Thoracic aorta (tissue), 2 donors: ENCODE data around the gene ADAMTSL4. TPM values are rescaled to one million over a fixed set of nuclear protein-coding genes. Genes with fewer than 3 reads are reported as not detected.

Experiments
- ATAC-seq: fragments of 150-250 bp; one replicate; pipeline ENCODE4 v1.8.0; 2017; ENCODE audit warnings: low read depth; ENCODE audit not compliant: insufficient number of reproducible peaks, low FRiP score
- DNase-seq: peaks from one replicate; pipeline ENCODE4 v3.0.0-alpha.2; 2020; ENCODE audit warnings: low spot score
- H3K27ac ChIP-seq, 2 donors: fragments of 200-600 bp; sonication (generic); 1 replicate in 1 of 2; 2 replicates in 1 of 2; pipeline ENCODE4 v1.5.1; 2016; ENCODE audit warnings: mild to moderate bottlenecking in 2 of 2, moderate library complexity in 2 of 2
- H3K27me3 ChIP-seq: fragments of 200-600 bp; sonication (generic); replicated peaks from 2 replicates; pipeline ENCODE4 v1.6.0; 2016; ENCODE audit warnings: mild to moderate bottlenecking; ENCODE audit not compliant: insufficient read depth
- H3K36me3 ChIP-seq: fragments of 200-600 bp; sonication (generic); one replicate; pipeline ENCODE4 v1.5.1; 2016
- H3K4me1 ChIP-seq, 2 donors: fragments of 200-600 bp; sonication (generic); 1 replicate in 1 of 2; 2 replicates in 1 of 2; pipeline versions ENCODE4 v1.5.1 to v1.6.0; 2016; ENCODE audit warnings: low read depth in 2 of 2, mild to moderate bottlenecking in 1 of 2; ENCODE audit not compliant: control insufficient read depth in 1 of 2
- H3K4me3 ChIP-seq: fragments of 200-600 bp; sonication (generic); 2 replicates; pipeline ENCODE4 v1.5.1; 2016; ENCODE audit warnings: mild to moderate bottlenecking
- H3K9me3 ChIP-seq: fragments of 200-600 bp; sonication (generic); 2 replicates; pipeline ENCODE4 v1.5.1; 2016
- total RNA-seq, 2 donors: library from RNA; depleted of rRNA; stranded (reverse); fragments of >200 nt; gene quantifications; one replicate each; pipeline versions ENCODE4 v1.1.0 to v1.2.3, GENCODE V29; 2016
- TF ChIP-seq, protein P1 (sequence below): fragments of 200-600 bp; sonication (generic); IDR thresholded peaks from one replicate; pipeline ENCODE4 v1.5.1; 2019; ENCODE audit warnings: antibody characterized with exemption

Gene ADAMTSL4
- total RNA-seq, 2 donors from 2014 or later = 28.4 to 45.1 TPM

DNA sequence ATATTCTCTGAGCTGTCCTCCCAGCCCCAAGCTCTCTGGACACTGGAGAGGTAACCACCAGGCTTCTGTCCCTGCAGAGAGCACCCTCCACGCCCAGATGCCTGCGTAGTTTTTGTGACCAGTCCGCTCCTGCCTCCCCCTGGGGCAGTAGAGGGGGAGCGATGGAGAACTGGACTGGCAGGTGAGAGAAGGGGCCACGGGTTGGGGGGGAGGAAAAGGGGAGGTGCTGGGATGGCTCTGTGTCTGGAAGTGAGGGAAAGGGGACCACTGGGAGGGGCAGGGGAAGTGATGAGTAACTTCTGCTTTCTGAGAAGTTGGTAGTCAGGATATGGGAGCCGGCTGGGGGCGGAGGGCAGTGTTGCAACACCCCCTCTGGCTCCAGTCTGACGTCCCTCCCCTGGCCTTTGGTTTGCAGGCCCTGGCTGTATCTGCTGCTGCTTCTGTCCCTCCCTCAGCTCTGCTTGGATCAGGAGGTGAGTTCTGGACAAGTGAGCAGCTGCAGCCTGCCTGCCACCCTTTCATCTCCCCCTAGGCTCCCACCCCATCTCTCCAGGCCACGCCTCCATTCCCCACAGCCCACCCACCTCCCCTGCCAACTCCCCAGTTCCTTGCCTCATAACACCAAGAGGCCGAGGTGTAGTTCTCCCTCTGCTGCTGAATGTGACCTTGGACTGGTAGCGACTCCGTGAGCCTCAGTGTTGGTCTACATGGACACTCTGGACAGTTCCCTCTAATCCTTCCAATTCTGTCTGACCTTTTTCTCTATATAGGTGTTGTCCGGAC lies 3.1 kb downstream of the ADAMTSL4 start:
- DNase-seq (peak; percentile 89), ATAC-seq (peak; percentile 53)
- peaks cover 31 to 53% of the 10 kb centered on the region in 2 donors for H3K4me1 ChIP-seq
- H3K27me3 ChIP-seq = no peaks in the 10 kb centered on the region
- TF ChIP-seq, protein P1, sequence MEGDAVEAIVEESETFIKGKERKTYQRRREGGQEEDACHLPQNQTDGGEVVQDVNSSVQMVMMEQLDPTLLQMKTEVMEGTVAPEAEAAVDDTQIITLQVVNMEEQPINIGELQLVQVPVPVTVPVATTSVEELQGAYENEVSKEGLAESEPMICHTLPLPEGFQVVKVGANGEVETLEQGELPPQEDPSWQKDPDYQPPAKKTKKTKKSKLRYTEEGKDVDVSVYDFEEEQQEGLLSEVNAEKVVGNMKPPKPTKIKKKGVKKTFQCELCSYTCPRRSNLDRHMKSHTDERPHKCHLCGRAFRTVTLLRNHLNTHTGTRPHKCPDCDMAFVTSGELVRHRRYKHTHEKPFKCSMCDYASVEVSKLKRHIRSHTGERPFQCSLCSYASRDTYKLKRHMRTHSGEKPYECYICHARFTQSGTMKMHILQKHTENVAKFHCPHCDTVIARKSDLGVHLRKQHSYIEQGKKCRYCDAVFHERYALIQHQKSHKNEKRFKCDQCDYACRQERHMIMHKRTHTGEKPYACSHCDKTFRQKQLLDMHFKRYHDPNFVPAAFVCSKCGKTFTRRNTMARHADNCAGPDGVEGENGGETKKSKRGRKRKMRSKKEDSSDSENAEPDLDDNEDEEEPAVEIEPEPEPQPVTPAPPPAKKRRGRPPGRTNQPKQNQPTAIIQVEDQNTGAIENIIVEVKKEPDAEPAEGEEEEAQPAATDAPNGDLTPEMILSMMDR = no peak
- peak overlapping the region; percentile 28 for H3K4me3 ChIP-seq
- H3K27ac ChIP-seq = peak overlapping the region; percentile 79 to 88
- H3K36me3 ChIP-seq = peaks cover 4% of the 10 kb centered on the region
- H3K9me3 ChIP-seq = no peaks in the 10 kb centered on the region

DNA sequence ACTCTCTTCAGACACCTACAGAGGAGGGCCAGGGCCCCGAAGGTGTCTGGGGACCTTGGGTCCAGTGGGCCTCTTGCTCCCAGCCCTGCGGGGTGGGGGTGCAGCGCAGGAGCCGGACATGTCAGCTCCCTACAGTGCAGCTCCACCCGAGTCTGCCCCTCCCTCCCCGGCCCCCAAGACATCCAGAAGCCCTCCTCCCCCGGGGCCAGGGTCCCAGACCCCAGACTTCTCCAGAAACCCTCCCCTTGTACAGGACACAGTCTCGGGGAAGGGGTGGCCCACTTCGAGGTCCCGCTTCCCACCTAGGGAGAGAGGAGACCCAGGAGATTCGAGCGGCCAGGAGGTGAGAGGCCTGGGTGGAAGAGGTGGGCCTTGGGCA lies 3.7 kb downstream of the ADAMTSL4 start:
- Histone ChIP-seq H3K27me3 (no peaks in the 10 kb centered on the region), H3K9me3 (no peaks in the 10 kb centered on the region), H3K4me3 (peak overlapping the region; percentile 28), H3K27ac (peak overlapping the region; percentile 25 to 88), H3K4me1 (peaks cover 31 to 55% of the 10 kb centered on the region in 2 donors), H3K36me3 (peaks cover 4% of the 10 kb centered on the region)
- TF ChIP-seq, protein P1 = no peak
- ATAC-seq (no peak), DNase-seq (no peak)

DNA sequence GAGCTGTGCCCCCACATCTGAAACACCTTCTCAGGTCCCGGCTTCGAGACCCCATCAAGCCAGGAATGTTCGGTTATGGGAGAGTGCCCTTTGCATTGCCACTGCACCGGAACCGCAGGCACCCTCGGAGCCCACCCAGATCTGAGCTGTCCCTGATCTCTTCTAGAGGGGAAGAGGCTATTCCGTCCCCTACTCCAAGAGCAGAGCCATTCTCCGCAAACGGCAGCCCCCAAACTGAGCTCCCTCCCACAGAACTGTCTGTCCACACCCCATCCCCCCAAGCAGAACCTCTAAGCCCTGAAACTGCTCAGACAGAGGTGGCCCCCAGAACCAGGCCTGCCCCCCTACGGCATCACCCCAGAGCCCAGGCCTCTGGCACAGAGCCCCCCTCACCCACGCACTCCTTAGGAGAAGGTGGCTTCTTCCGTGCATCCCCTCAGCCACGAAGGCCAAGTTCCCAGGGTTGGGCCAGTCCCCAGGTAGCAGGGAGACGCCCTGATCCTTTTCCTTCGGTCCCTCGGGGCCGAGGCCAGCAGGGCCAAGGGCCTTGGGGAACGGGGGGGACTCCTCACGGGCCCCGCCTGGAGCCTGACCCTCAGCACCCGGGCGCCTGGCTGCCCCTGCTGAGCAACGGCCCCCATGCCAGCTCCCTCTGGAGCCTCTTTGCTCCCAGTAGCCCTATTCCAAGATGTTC lies 4.3 kb downstream of the ADAMTSL4 start:
- peaks cover 34 to 62% of the 10 kb centered on the region in 2 donors for H3K4me1 ChIP-seq

DNA sequence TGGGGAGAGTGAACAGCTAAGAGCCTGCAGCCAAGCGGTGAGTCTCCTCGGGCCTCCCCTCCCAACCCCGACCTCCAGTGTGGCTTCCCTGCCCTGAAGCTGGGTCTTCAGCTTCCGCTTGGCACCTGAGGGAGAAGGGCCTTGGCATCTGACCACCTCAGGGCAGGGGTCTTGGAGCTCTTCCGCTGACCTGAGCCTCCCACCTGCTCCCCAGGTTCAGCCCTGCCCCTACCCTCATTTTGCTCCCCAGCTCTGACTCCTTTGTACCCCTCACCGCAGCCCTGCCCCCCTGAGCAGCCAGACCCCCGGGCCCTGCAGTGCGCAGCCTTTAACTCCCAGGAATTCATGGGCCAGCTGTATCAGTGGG lies 4.9 kb downstream of the ADAMTSL4 start:
- Histone ChIP-seq H3K4me1 (peaks cover 39 to 67% of the 10 kb centered on the region in 2 donors), H3K27ac (peak overlapping the region; percentile 25 to 88), H3K36me3 (peaks cover 4% of the 10 kb centered on the region), H3K4me3 (no peak overlapping the region), H3K27me3 (no peaks in the 10 kb centered on the region), H3K9me3 (no peaks in the 10 kb centered on the region)
- TF ChIP-seq, protein P1 = no peak
- ATAC-seq = no peak
- no peak for DNase-seq

More for the DNA sequence above, 4.3 kb downstream of the ADAMTSL4 start:
- ATAC-seq (no peak), DNase-seq (no peak)
- no peak overlapping the region for H3K4me3 ChIP-seq
- TF ChIP-seq, protein P1 = no peak
- H3K27me3 ChIP-seq = no peaks in the 10 kb centered on the region
- H3K27ac ChIP-seq = peak overlapping the region; percentile 25 to 88
- H3K36me3 ChIP-seq = peaks cover 4% of the 10 kb centered on the region
- no peaks in the 10 kb centered on the region for H3K9me3 ChIP-seq

DNA sequence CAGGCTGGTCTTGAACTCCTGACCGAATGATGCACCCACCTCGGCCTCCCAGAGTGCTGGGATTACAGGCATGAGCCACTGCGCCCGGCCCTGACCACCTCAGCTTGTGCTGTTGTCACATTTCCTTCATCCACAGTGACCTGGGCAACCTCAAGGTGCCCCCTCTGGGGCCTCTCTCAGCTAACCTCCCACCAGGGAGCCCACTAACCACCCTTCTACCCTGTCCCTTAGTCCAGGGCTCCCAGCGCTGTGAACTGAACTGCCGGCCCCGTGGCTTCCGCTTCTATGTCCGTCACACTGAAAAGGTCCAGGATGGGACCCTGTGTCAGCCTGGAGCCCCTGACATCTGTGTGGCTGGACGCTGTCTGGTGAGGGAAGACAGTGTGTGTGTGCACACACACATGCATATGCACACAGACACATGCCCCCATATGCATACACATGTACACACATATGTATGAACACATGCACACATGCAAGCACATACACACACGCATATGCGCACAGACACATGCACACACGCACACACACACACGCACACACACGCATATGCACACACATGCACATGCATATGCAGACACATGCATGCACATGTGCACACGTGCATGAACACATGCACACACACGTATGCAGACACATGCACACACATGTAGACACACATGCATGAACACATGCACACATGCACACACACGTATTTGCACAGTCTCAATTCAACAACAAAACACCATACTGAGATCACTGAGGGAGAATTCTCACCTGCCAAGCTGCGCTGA lies 6.2 kb downstream of the ADAMTSL4 start:
- H3K9me3 ChIP-seq = no peaks in the 10 kb centered on the region
- TF ChIP-seq, protein P1 = no peak
- peaks cover 4% of the 10 kb centered on the region for H3K36me3 ChIP-seq
- ATAC-seq (no peak), DNase-seq (no peak)
- H3K4me1 ChIP-seq = peaks cover 50 to 69% of the 10 kb centered on the region in 2 donors
- no peaks in the 10 kb centered on the region for H3K27me3 ChIP-seq
- H3K27ac ChIP-seq = no peak overlapping the region
- no peak overlapping the region for H3K4me3 ChIP-seq
